ENCODE results near the gene TAF6L.
"Not testable (repeated sequence)": the region's sequence is repeated elsewhere in the genome, so short reads cannot be mapped to it uniquely, and the experiment has no call there.

The TAF6L gene

GRCh38 chr11:62757846-62758788, 13.1 kb upstream of the TAF6L start:
- no peak for DNase-seq

GRCh38 chr11:62760867-62761227, 10.3 kb upstream of the TAF6L start:
- DNase-seq, result not testable (repeated sequence)

GRCh38 chr11:62770778-62771143, 435 bp upstream of the TAF6L start:
- no peak for DNase-seq

- no peak for DNase-seq
Observed at GRCh38 chr11:62774407-62774806, 3.2 kb downstream of the TAF6L start.

GRCh38 chr11:62775646-62776045, 4.5 kb downstream of the TAF6L start:
- no peak for DNase-seq

GRCh38 chr11:62777389-62777788, 6.2 kb downstream of the TAF6L start:
- no peak for DNase-seq

GRCh38 chr11:62778441-62778840, 7.2 kb downstream of the TAF6L start:
- no peak for DNase-seq

- DNase-seq, result no peak
Observed at GRCh38 chr11:62782753-62783152, 11.6 kb downstream of the TAF6L start.

GRCh38 chr11:62786318-62787004, 15.3 kb downstream of the TAF6L start:
- DNase-seq, result peak; percentile 62 to 79

- peak; percentile 92 to 95 for DNase-seq
Observed at GRCh38 chr11:62787005-62787759, 16.0 kb downstream of the TAF6L start, which contains the start of gene TMEM179B. TSS of gene TMEM179B (plus strand) at chr11:62787402. CDS start at chr11:62787432, 30 bp downstream.

- DNase-seq, result no peak
Observed at GRCh38 chr11:62788991-62789390, 17.8 kb downstream of the TAF6L start.

GRCh38 chr11:62789576-62789975, 18.4 kb downstream of the TAF6L start:
- no peak for DNase-seq

GRCh38 chr11:62791501-62792201, 20.5 kb downstream of the TAF6L start, which contains the start of gene TMEM223:
TSS of gene TMEM223 (minus strand) at chr11:62792006. CDS start at chr11:62791994, 12 bp downstream.
- peak; percentile 55 to 78 for DNase-seq

GRCh38 chr11:62792202-62792575, 21.0 kb downstream of the TAF6L start:
- DNase-seq, result no peak

GRCh38 chr11:62794201-62794775, 23.1 kb downstream of the TAF6L start:
- DNase-seq, result no peak

- no peak for DNase-seq
Observed at GRCh38 chr11:62796281-62796680, 25.1 kb downstream of the TAF6L start.

GRCh38 chr11:62799486-62799885, 28.3 kb downstream of the TAF6L start:
- no peak for DNase-seq

GRCh38 chr11:62801071-62801470, 29.9 kb downstream of the TAF6L start:
- DNase-seq, result no peak

GRCh38 chr11:62804310-62805075, 33.3 kb downstream of the TAF6L start:
- peak in 1 of 2 experiments; percentile 11 for DNase-seq

GRCh38 chr11:62805076-62805892, 34.1 kb downstream of the TAF6L start, which contains the start of gene NXF1:
TSS of gene NXF1 (minus strand) at chr11:62805440. CDS start at chr11:62805356, 84 bp downstream.
- DNase-seq, result peak; percentile 55 to 91

Measured in SW 1271 (cell line).